ENCODE measurements around the gene IPO9.

Gene IPO9

DNA sequence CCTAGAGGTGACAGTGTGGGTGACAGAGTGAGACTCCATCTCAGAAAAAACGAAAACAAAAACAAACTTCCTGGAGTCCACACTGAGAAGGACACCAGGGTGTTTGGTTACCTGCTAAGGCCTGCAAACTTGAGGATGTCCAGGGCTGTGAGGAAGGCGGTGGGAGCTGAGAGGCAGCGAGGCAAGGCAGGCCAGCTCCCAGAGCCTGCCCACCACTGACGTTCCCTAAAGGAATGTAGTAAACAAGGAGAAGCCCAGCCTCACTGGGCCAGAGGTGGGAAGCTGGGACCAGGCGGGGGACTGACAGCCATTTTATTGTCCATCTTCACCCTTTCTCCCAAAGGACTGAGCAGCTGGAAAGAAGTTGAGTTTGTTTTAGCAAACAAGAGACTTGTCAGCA lies 83.9 kb downstream of the IPO9 start:
- DNase-seq (ENCODE audit: low spot score): no peak
- in situ Hi-C loops (cut with MboI; ENCODE audit: low sequenced_read_pairs, unreplicated experiment): no loop called here
- TF ChIP-seq, protein P1, sequence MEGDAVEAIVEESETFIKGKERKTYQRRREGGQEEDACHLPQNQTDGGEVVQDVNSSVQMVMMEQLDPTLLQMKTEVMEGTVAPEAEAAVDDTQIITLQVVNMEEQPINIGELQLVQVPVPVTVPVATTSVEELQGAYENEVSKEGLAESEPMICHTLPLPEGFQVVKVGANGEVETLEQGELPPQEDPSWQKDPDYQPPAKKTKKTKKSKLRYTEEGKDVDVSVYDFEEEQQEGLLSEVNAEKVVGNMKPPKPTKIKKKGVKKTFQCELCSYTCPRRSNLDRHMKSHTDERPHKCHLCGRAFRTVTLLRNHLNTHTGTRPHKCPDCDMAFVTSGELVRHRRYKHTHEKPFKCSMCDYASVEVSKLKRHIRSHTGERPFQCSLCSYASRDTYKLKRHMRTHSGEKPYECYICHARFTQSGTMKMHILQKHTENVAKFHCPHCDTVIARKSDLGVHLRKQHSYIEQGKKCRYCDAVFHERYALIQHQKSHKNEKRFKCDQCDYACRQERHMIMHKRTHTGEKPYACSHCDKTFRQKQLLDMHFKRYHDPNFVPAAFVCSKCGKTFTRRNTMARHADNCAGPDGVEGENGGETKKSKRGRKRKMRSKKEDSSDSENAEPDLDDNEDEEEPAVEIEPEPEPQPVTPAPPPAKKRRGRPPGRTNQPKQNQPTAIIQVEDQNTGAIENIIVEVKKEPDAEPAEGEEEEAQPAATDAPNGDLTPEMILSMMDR (IDR thresholded peaks at IDR 0.05; ENCODE audit: borderline replicate concordance, control extremely low read depth, extremely low read depth, insufficient read depth, missing control alignments): no peak

DNA sequence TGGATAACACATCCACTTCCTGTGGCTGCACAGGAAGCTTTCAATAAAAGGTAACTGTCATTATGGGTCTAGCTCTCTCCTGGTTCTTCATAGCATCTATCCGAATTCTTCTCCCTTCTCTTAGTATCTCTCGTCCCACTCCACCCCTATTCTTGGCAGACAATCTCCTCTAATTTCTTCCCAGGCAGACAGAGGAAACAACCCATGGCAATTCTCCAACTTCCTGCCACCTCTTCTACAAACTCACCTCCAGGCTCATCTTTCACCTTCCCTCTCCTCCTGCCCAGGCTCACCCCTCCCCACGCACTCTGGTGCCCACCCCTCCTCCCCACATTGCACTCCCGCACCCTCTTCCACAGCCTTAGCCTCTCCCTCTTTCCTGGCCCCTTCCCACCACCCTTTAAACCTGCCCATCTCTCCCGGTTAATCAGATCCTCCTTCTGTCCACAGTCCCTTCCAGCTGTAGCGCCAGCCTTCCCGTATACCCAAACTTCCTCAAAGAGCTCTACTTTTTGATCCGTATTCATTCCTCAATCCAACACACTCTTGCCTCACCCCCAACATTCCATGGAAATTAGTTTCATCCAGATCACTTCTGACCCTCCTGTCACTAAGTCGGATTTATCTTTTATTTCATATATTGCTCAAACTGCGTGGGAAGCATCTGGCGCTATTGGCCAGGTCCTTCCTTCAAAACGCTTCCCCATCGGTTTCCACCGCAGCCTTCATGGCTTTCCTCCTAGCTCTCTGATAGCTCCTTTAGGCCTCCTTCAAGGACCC lies 85.7 kb downstream of the IPO9 start:
- TF ChIP-seq, protein P1 (IDR thresholded peaks at IDR 0.05; ENCODE audit: borderline replicate concordance, control extremely low read depth, extremely low read depth, insufficient read depth, missing control alignments): no peak
- DNase-seq (ENCODE audit: low spot score): no peak
- in situ Hi-C loops (cut with MboI; ENCODE audit: low sequenced_read_pairs, unreplicated experiment): no loop called here

DNA sequence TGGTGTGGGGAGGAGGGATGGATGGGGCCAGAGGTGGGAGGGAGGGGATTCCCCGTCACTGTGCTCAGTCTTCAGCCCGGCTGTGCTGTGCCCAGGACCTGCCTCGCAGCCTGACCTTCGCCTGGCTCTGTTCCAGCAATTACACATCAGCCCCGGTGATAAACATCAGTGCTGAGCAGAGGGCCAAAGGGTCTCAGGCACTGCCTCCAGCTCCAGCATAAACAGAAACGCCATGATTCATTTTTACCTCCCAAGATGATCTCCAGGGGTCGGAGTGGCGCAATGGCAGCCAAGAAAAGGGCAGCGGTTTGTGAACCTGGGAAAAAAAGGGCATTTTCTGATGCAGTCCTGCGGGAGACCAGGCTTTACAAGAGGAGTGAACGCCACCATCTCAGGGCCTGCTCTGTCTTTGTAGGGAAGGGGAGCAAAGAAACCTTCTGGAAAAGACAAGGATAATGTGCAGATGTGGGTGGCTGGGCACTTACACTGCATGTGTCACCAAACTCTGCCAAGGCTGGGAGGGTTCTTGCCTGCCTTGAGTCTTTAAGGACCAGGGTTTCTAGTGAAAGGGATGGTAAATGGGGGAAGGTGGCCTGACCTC lies 87.8 kb downstream of the IPO9 start:
- in situ Hi-C loops (cut with MboI; ENCODE audit: low sequenced_read_pairs, unreplicated experiment): no loop called here
- DNase-seq (ENCODE audit: low spot score): no peak
- TF ChIP-seq, protein P1 (IDR thresholded peaks at IDR 0.05; ENCODE audit: borderline replicate concordance, control extremely low read depth, extremely low read depth, insufficient read depth, missing control alignments): no peak

DNA sequence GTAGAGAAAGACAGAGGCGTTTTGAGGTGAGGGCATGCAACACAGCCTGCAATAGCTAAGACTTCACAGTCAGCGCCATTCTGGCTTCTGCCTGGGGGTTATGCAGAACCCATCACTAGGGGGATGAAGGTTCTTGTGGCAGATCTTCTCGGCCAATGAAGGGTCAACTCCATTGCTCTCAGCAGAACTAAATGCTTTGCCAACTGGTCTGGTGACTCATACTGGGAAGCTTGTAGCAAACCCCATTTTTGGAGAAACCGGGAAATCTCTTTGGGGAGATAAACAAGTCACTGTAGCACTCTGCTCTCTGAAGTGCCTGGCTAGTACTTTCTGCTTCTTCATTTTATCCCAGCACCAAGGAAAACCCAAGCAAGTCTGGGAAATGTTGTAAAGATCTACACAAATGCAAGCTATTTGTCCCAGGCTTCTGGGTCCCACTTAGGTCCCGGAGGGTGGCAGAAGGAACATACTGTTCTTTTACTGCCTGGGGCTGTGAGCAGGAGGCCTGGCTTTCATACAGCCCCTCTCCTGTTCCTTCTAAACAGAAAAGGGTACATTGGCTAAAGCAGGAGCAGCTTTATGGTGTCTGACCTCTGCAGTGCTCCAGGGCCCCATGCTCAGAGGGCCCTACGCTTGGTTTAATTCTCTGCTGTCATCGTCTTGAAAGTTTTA lies 88.5 kb downstream of the IPO9 start:
- TF ChIP-seq, protein P1 (IDR thresholded peaks at IDR 0.05; ENCODE audit: borderline replicate concordance, control extremely low read depth, extremely low read depth, insufficient read depth, missing control alignments): no peak
- in situ Hi-C loops (cut with MboI; ENCODE audit: low sequenced_read_pairs, unreplicated experiment): no loop called here
- no peak for DNase-seq (ENCODE audit: low spot score)

DNA sequence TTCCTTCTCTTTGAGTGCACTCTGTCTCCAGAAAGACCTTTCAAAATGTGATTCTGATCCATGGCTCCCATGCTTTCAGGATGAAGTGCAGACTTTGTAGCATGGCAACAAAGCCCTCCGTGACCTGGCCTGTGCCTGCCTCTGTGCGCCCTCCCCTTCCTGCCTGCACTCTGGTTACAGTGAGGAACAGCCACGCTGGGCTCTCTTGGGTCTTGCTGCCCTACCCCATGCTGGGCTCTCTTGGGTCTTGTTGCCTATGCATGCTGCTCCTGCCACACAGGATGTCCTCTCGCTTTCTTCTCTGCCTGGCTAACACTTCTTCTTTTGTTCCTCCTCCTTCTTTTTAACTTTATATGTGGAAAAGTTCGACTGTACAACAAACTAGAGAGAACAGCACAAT lies 89.4 kb downstream of the IPO9 start:
- no peak for DNase-seq (ENCODE audit: low spot score)
- in situ Hi-C loops (cut with MboI; ENCODE audit: low sequenced_read_pairs, unreplicated experiment): no loop called here

DNA sequence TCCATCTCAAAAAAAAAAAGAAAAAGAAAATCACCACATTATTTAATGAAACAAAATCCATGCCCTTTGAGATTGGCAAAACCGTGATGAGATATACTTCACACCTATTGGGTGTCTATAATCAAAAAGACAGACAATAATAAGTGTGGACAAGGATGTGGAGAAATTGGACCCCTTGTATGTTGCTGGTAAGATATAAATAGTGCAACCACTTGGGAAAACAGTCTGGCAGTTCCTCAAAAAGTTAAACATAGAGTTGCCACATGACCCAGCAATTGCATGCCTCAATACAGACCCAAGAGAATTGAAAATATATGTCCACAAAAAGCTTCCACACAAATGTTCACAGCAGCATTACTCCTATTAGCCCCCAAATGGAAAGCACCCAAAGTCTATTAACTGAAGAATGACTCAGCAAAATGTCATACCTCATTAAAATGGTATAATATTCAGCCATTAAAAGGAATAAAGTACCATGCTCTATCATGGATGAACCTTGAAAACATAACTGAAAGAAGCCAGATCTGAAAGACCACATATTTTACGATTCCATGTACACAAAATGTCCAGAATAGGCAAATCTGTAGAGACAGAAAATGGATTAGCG lies 93.1 kb downstream of the IPO9 start:
- DNase-seq (ENCODE audit: low spot score): no peak
- in situ Hi-C loops (cut with MboI; ENCODE audit: low sequenced_read_pairs, unreplicated experiment): no loop called here
- TF ChIP-seq, protein P1 (IDR thresholded peaks at IDR 0.05; ENCODE audit: borderline replicate concordance, control extremely low read depth, extremely low read depth, insufficient read depth, missing control alignments): no peak

More for the DNA sequence above, 89.4 kb downstream of the IPO9 start:
- TF ChIP-seq, protein P1 (IDR thresholded peaks at IDR 0.05; ENCODE audit: borderline replicate concordance, control extremely low read depth, extremely low read depth, insufficient read depth, missing control alignments): no peak
